ENCODE results near the gene PCSK6.

Gene PCSK6

GRCh38 chr15:101451846-101452245, 37.7 kb downstream of the PCSK6 start:
- TF ChIP-seq CTCF (IDR thresholded peaks at IDR 0.05; ENCODE audit: low read depth, low read length, missing control alignments): no peak
- no peak overlapping the region for H3K27ac ChIP-seq
- DNase-seq: no peak
- H3K4me3 ChIP-seq (ENCODE audit: low read depth, low read length): no peak overlapping the region
- no peaks in the 10 kb centered on the region for H3K27me3 ChIP-seq (replicated peaks)
- no peaks in the 10 kb centered on the region for H3K36me3 ChIP-seq (replicated peaks)
- in situ Hi-C loops (cut with HindIII; ENCODE audit: low pct_ligation_motif_present, low sequenced_read_pairs): no loop called here

- Histone ChIP-seq H3K27me3 (replicated peaks) (no peaks in the 10 kb centered on the region), H3K36me3 (replicated peaks) (no peaks in the 10 kb centered on the region), H3K4me3 (ENCODE audit: low read depth, low read length) (no peak overlapping the region), H3K27ac (no peak overlapping the region)
- in situ Hi-C loops (cut with HindIII; ENCODE audit: low pct_ligation_motif_present, low sequenced_read_pairs): no loop called here
- TF ChIP-seq CTCF (IDR thresholded peaks at IDR 0.05; ENCODE audit: low read depth, low read length, missing control alignments): no peak
- DNase-seq: no peak
Observed at GRCh38 chr15:101451266-101451799, 38.2 kb downstream of the PCSK6 start.

GRCh38 chr15:101450403-101451265, 38.9 kb downstream of the PCSK6 start:
- Histone ChIP-seq H3K27ac (no peak overlapping the region), H3K27me3 (replicated peaks) (no peaks in the 10 kb centered on the region), H3K4me3 (ENCODE audit: low read depth, low read length) (no peak overlapping the region), H3K36me3 (replicated peaks) (no peaks in the 10 kb centered on the region)
- no peak for DNase-seq
- TF ChIP-seq CTCF (IDR thresholded peaks at IDR 0.05; ENCODE audit: low read depth, low read length, missing control alignments): no peak
- in situ Hi-C loops (cut with HindIII; ENCODE audit: low pct_ligation_motif_present, low sequenced_read_pairs): no loop called here

- Histone ChIP-seq H3K4me3 (ENCODE audit: low read depth, low read length) (no peak overlapping the region), H3K36me3 (replicated peaks) (no peaks in the 10 kb centered on the region), H3K27me3 (replicated peaks) (no peaks in the 10 kb centered on the region), H3K27ac (no peak overlapping the region)
- in situ Hi-C loops (cut with HindIII; ENCODE audit: low pct_ligation_motif_present, low sequenced_read_pairs): no loop called here
- no peak for DNase-seq
- TF ChIP-seq CTCF (IDR thresholded peaks at IDR 0.05; ENCODE audit: low read depth, low read length, missing control alignments): no peak
Observed at GRCh38 chr15:101449471-101450402, 39.8 kb downstream of the PCSK6 start.

- Histone ChIP-seq H3K4me3 (ENCODE audit: low read depth, low read length) (no peak overlapping the region), H3K27me3 (replicated peaks) (no peaks in the 10 kb centered on the region), H3K27ac (no peak overlapping the region), H3K36me3 (replicated peaks) (no peaks in the 10 kb centered on the region)
- DNase-seq: no peak
- TF ChIP-seq CTCF (IDR thresholded peaks at IDR 0.05; ENCODE audit: low read depth, low read length, missing control alignments): no peak
- in situ Hi-C loops (cut with HindIII; ENCODE audit: low pct_ligation_motif_present, low sequenced_read_pairs): no loop called here
Observed at GRCh38 chr15:101448336-101448735, 41.2 kb downstream of the PCSK6 start.

All from brain microvascular endothelial cell (primary cell).